ENCODE measurements around the gene ADAMTS15. TPM values are rescaled to one million over a fixed set of nuclear protein-coding genes. Genes with fewer than 3 reads are reported as not detected.

The ADAMTS15 gene
- total RNA-seq, 3 donors from 2014 or later, result 1.8 to 7.8 (median 3.5) TPM

- DNase-seq, result no peak
- intact Hi-C loops (cut with DNase I, micrococcal nuclease), result no loop called here
- ATAC-seq, result no peak
- Histone ChIP-seq H3K4me1 (ENCODE audit: low read depth) (no peaks in the 10 kb centered on the region), H3K9me3 (no peaks in the 10 kb centered on the region), H3K4me3 (no peak overlapping the region), H3K36me3 (ENCODE audit: low read depth) (no peaks in the 10 kb centered on the region)
- no peak for TF ChIP-seq CTCF (IDR thresholded peaks at IDR 0.05)
Measured at GRCh38 chr11:130467116-130467900, 18.9 kb downstream of the ADAMTS15 start.

- no peak for DNase-seq
- Histone ChIP-seq H3K9me3 (no peaks in the 10 kb centered on the region), H3K36me3 (ENCODE audit: low read depth) (no peaks in the 10 kb centered on the region), H3K4me1 (ENCODE audit: low read depth) (no peaks in the 10 kb centered on the region), H3K4me3 (no peak overlapping the region)
- intact Hi-C loops (cut with DNase I, micrococcal nuclease), result no loop called here
- no peak for TF ChIP-seq CTCF (IDR thresholded peaks at IDR 0.05)
- ATAC-seq, result no peak
Measured at GRCh38 chr11:130469181-130469580, 20.7 kb downstream of the ADAMTS15 start.

- no peak for DNase-seq
- Histone ChIP-seq H3K4me3 (no peak overlapping the region), H3K9me3 (no peaks in the 10 kb centered on the region), H3K36me3 (ENCODE audit: low read depth) (no peaks in the 10 kb centered on the region), H3K4me1 (ENCODE audit: low read depth) (no peaks in the 10 kb centered on the region)
- TF ChIP-seq CTCF (IDR thresholded peaks at IDR 0.05), result no peak
- intact Hi-C loops (cut with DNase I, micrococcal nuclease), result no loop called here
- no peak for ATAC-seq
Measured at GRCh38 chr11:130470832-130471706, 22.6 kb downstream of the ADAMTS15 start.

- ATAC-seq (no peak), DNase-seq (no peak)
- no peak for TF ChIP-seq CTCF (IDR thresholded peaks at IDR 0.05)
- Histone ChIP-seq H3K4me3 (no peak overlapping the region), H3K4me1 (ENCODE audit: low read depth) (no peaks in the 10 kb centered on the region), H3K9me3 (no peaks in the 10 kb centered on the region), H3K36me3 (ENCODE audit: low read depth) (no peaks in the 10 kb centered on the region)
- intact Hi-C loops (cut with DNase I, micrococcal nuclease), result no loop called here
Measured at GRCh38 chr11:130471731-130472433, 23.4 kb downstream of the ADAMTS15 start.

GRCh38 chr11:130472434-130472961 lies 24.1 kb downstream of the ADAMTS15 start:
- Histone ChIP-seq H3K4me3 (no peak overlapping the region), H3K36me3 (ENCODE audit: low read depth) (no peaks in the 10 kb centered on the region), H3K4me1 (ENCODE audit: low read depth) (no peaks in the 10 kb centered on the region), H3K9me3 (no peaks in the 10 kb centered on the region)
- intact Hi-C loops (cut with DNase I, micrococcal nuclease), result no loop called here
- no peak for TF ChIP-seq CTCF (IDR thresholded peaks at IDR 0.05)
- ATAC-seq (no peak), DNase-seq (no peak)

All from mucosa of descending colon (tissue), 3 donors.